ENCODE results near the gene ALG1.
"Not testable (repeated sequence)": the region's sequence is repeated elsewhere in the genome, so short reads cannot be mapped to it uniquely, and the experiment has no call there.

The ALG1 gene

GRCh38 chr16:5089911-5090555, 18.4 kb downstream of the ALG1 start:
- 93 to 97% methylated on average over 19 to 23 of the region's 26 CpGs for WGBS, 2 experiments (ENCODE audit: insufficient coverage in 2 of 2)
- H3K36me3 ChIP-seq (ENCODE audit: control insufficient read depth, insufficient read depth, low read length); H3K4me3 ChIP-seq (ENCODE audit: extremely low read depth, insufficient read depth, low read length, poor library complexity, severe bottlenecking): not testable (repeated sequence)

GRCh38 chr16:5090592-5090991, 18.9 kb downstream of the ALG1 start:
- H3K9me3 ChIP-seq (ENCODE audit: control insufficient read depth, low read length); H3K27ac ChIP-seq (ENCODE audit: low read depth, low read length, severe bottlenecking); H3K36me3 ChIP-seq (ENCODE audit: control insufficient read depth, insufficient read depth, low read length); H3K4me3 ChIP-seq (ENCODE audit: extremely low read depth, insufficient read depth, low read length, poor library complexity, severe bottlenecking); H3K4me1 ChIP-seq (ENCODE audit: control insufficient read depth, insufficient read depth, low read length, poor library complexity, severe bottlenecking): not testable (repeated sequence)
- WGBS, 2 experiments (ENCODE audit: insufficient coverage in 2 of 2) = 85 to 93% methylated on average over 8 of the region's 9 CpGs

More at GRCh38 chr16:5089911-5090555, 18.4 kb downstream of the ALG1 start:
- not testable (repeated sequence) for H3K9me3 ChIP-seq (ENCODE audit: control insufficient read depth, low read length); H3K27ac ChIP-seq (ENCODE audit: low read depth, low read length, severe bottlenecking); H3K4me1 ChIP-seq (ENCODE audit: control insufficient read depth, insufficient read depth, low read length, poor library complexity, severe bottlenecking)

GRCh38 chr16:5093081-5093480, 21.4 kb downstream of the ALG1 start:
- H3K9me3 ChIP-seq (ENCODE audit: control insufficient read depth, low read length); H3K36me3 ChIP-seq (ENCODE audit: control insufficient read depth, insufficient read depth, low read length); H3K4me1 ChIP-seq (ENCODE audit: control insufficient read depth, insufficient read depth, low read length, poor library complexity, severe bottlenecking); H3K4me3 ChIP-seq (ENCODE audit: extremely low read depth, insufficient read depth, low read length, poor library complexity, severe bottlenecking); H3K27ac ChIP-seq (ENCODE audit: low read depth, low read length, severe bottlenecking): not testable (repeated sequence)
- WGBS, 2 experiments (ENCODE audit: insufficient coverage in 2 of 2) = 86 to 100% methylated on average over 1 of the region's 9 CpGs

GRCh38 chr16:5093746-5094145, 22.1 kb downstream of the ALG1 start:
- 92 to 94% methylated on average over 4 to 8 of the region's 11 CpGs for WGBS, 2 experiments (ENCODE audit: insufficient coverage in 2 of 2)
- H3K9me3 ChIP-seq (ENCODE audit: control insufficient read depth, low read length); H3K27ac ChIP-seq (ENCODE audit: low read depth, low read length, severe bottlenecking); H3K4me3 ChIP-seq (ENCODE audit: extremely low read depth, insufficient read depth, low read length, poor library complexity, severe bottlenecking); H3K36me3 ChIP-seq (ENCODE audit: control insufficient read depth, insufficient read depth, low read length); H3K4me1 ChIP-seq (ENCODE audit: control insufficient read depth, insufficient read depth, low read length, poor library complexity, severe bottlenecking): not testable (repeated sequence)

GRCh38 chr16:5095145-5095830, 23.6 kb downstream of the ALG1 start:
- H3K36me3 ChIP-seq (ENCODE audit: control insufficient read depth, insufficient read depth, low read length); H3K4me3 ChIP-seq (ENCODE audit: extremely low read depth, insufficient read depth, low read length, poor library complexity, severe bottlenecking); H3K27ac ChIP-seq (ENCODE audit: low read depth, low read length, severe bottlenecking); H3K4me1 ChIP-seq (ENCODE audit: control insufficient read depth, insufficient read depth, low read length, poor library complexity, severe bottlenecking); H3K9me3 ChIP-seq (ENCODE audit: control insufficient read depth, low read length): not testable (repeated sequence)
- WGBS, 2 experiments (ENCODE audit: insufficient coverage in 2 of 2) = 90 to 95% methylated on average over 7 of the region's 11 CpGs

GRCh38 chr16:5096437-5097060, 24.9 kb downstream of the ALG1 start:
- not testable (repeated sequence) for H3K4me1 ChIP-seq (ENCODE audit: control insufficient read depth, insufficient read depth, low read length, poor library complexity, severe bottlenecking); H3K36me3 ChIP-seq (ENCODE audit: control insufficient read depth, insufficient read depth, low read length); H3K9me3 ChIP-seq (ENCODE audit: control insufficient read depth, low read length); H3K27ac ChIP-seq (ENCODE audit: low read depth, low read length, severe bottlenecking)
- no CpG with 5 or more reads among the region's 7 CpGs for WGBS, 2 experiments (ENCODE audit: insufficient coverage in 2 of 2)
- H3K4me3 ChIP-seq (ENCODE audit: extremely low read depth, insufficient read depth, low read length, poor library complexity, severe bottlenecking) = peak overlapping the region; percentile 59

GRCh38 chr16:5097061-5097469, 25.4 kb downstream of the ALG1 start:
- 0 to 2% methylated on average over 14 to 21 of the region's 23 CpGs for WGBS, 2 experiments (ENCODE audit: insufficient coverage in 2 of 2)
- H3K9me3 ChIP-seq (ENCODE audit: control insufficient read depth, low read length); H3K36me3 ChIP-seq (ENCODE audit: control insufficient read depth, insufficient read depth, low read length); H3K4me1 ChIP-seq (ENCODE audit: control insufficient read depth, insufficient read depth, low read length, poor library complexity, severe bottlenecking): not testable (repeated sequence)
- peak overlapping the region; percentile 59 for H3K4me3 ChIP-seq (ENCODE audit: extremely low read depth, insufficient read depth, low read length, poor library complexity, severe bottlenecking)
- H3K27ac ChIP-seq (ENCODE audit: low read depth, low read length, severe bottlenecking) = peak overlapping the region; percentile 23

- not testable (repeated sequence) for H3K4me1 ChIP-seq (ENCODE audit: control insufficient read depth, insufficient read depth, low read length, poor library complexity, severe bottlenecking); H3K36me3 ChIP-seq (ENCODE audit: control insufficient read depth, insufficient read depth, low read length); H3K9me3 ChIP-seq (ENCODE audit: control insufficient read depth, low read length)
- peak within 1 kb of the TSS; percentile 59 for H3K4me3 ChIP-seq (ENCODE audit: extremely low read depth, insufficient read depth, low read length, poor library complexity, severe bottlenecking)
- H3K27ac ChIP-seq (ENCODE audit: low read depth, low read length, severe bottlenecking) = peak within 1 kb of the TSS; percentile 72
- WGBS, 2 experiments (ENCODE audit: insufficient coverage in 2 of 2) = 0% methylated on average over 21 to 39 of the region's 67 CpGs
These were observed 26.0 kb downstream of the ALG1 start, which contains the start of gene EEF2KMT for GRCh38 chr16:5097470-5098220. Gene EEF2KMT (minus strand): TSS chr16:5097795. CDS start chr16:5097739, 56 bp downstream.

GRCh38 chr16:5098221-5099159, 26.8 kb downstream of the ALG1 start:
- not testable (repeated sequence) for H3K36me3 ChIP-seq (ENCODE audit: control insufficient read depth, insufficient read depth, low read length); H3K4me1 ChIP-seq (ENCODE audit: control insufficient read depth, insufficient read depth, low read length, poor library complexity, severe bottlenecking); H3K9me3 ChIP-seq (ENCODE audit: control insufficient read depth, low read length)
- H3K27ac ChIP-seq (ENCODE audit: low read depth, low read length, severe bottlenecking) = peak overlapping the region; percentile 72
- 0 to 1% methylated on average over 14 to 31 of the region's 67 CpGs for WGBS, 2 experiments (ENCODE audit: insufficient coverage in 2 of 2)
- H3K4me3 ChIP-seq (ENCODE audit: extremely low read depth, insufficient read depth, low read length, poor library complexity, severe bottlenecking) = peak overlapping the region; percentile 59

GRCh38 chr16:5099174-5099573, 27.5 kb downstream of the ALG1 start:
- H3K36me3 ChIP-seq (ENCODE audit: control insufficient read depth, insufficient read depth, low read length); H3K4me1 ChIP-seq (ENCODE audit: control insufficient read depth, insufficient read depth, low read length, poor library complexity, severe bottlenecking); H3K27ac ChIP-seq (ENCODE audit: low read depth, low read length, severe bottlenecking); H3K9me3 ChIP-seq (ENCODE audit: control insufficient read depth, low read length): not testable (repeated sequence)
- H3K4me3 ChIP-seq (ENCODE audit: extremely low read depth, insufficient read depth, low read length, poor library complexity, severe bottlenecking) = peak overlapping the region; percentile 46
- WGBS, 2 experiments (ENCODE audit: insufficient coverage in 2 of 2) = no CpG with 5 or more reads among the region's 4 CpGs
